Urothelium cell line (cell line): ENCODE data around the gene TTC17.

Experiments used
- DNase-seq: peaks from one replicate; pipeline ENCODE4 v3.0.0; 2011; ENCODE audit warnings: low spot score, mixed read lengths
- FAIRE-seq: peaks from 2 replicates; lab custom pipeline; 2011; peaks lifted over from hg19 to GRCh38; lab: Jason Lieb, UNC

The TTC17 gene

GRCh38 chr11:43521471-43521870 lies 162.8 kb downstream of the TTC17 start:
- FAIRE-seq (no peak), DNase-seq (no peak)

DNA sequence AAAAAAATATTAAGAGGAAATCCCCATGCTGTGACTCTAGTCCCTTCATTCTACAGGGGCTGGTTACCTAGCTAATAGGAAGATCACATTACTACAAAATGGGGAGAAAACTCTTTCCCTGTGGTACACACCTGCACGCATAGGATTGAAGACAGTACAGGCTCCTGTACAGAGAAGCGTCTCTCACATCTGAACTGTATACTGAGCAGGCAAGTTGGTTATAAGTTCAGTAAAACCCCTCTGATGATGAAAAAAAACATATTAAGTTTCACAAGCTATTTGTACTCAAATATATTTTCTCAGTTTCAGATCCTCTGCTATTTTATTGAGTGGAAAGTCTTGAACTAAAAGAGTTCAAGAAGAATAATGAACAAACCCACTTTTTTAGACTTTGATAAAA lies 164.9 kb downstream of the TTC17 start:
- DNase-seq (no peak), FAIRE-seq (no peak)

- FAIRE-seq (no peak), DNase-seq (no peak)
Observed at GRCh38 chr11:43532041-43532440, 173.3 kb downstream of the TTC17 start.

DNA sequence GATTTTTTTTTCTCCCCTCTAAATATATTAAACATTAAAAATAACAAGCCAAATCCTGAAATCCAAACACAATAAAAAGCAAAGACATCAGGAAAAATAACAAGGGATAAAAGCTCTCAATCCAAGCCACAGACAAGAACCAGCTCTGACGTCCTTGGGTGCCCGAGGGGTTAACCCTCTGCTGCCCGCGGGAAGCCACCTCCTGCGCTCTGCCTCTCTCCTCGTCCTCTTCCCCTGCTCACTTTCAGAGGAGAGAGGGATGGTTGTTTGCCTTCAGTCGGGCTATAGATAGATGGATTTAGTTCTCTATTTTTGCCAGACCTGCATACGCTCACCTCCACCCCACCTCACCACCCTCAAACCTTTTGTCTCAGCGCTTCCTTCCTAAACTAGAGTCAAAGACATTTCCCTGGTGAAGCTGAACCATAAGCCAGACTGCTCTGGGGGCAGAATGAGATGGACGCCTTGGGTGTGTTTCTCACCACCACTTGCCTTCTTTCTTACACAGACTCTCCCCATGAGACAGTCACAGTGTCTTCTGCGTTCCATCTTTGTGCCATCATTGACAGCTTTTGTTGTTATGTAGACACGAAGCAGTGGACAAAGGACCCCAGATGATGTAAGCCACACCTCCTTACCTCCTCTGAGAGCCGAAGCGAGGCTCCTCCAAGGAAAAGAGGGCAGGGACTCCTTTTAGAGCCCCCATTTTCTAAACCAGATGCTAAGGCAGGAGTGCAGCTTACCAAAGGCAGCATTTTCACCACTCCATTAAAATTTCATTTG lies 179.3 kb downstream of the TTC17 start:
- FAIRE-seq: no peak
- no peak for DNase-seq

DNA sequence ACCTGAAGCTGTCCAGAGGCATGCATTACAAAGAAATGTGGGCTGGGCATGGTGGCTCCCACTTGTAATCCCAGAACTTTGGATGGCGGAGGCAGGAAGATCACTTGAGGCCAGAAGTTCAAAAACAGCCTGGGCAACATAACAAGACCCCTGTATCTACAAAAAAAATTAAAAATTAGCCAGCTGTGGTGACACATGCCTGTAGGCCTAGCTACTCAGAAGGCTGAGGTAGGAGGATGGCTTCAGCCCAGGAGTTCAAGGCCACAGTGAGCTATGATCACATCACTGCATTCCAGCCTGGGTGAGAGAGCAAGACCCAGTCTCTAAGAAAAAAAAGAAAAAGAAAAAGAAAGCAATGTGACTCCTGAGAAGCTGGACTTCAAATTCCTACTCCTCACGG lies 183.3 kb downstream of the TTC17 start:
- DNase-seq: no peak
- FAIRE-seq: no peak

DNA sequence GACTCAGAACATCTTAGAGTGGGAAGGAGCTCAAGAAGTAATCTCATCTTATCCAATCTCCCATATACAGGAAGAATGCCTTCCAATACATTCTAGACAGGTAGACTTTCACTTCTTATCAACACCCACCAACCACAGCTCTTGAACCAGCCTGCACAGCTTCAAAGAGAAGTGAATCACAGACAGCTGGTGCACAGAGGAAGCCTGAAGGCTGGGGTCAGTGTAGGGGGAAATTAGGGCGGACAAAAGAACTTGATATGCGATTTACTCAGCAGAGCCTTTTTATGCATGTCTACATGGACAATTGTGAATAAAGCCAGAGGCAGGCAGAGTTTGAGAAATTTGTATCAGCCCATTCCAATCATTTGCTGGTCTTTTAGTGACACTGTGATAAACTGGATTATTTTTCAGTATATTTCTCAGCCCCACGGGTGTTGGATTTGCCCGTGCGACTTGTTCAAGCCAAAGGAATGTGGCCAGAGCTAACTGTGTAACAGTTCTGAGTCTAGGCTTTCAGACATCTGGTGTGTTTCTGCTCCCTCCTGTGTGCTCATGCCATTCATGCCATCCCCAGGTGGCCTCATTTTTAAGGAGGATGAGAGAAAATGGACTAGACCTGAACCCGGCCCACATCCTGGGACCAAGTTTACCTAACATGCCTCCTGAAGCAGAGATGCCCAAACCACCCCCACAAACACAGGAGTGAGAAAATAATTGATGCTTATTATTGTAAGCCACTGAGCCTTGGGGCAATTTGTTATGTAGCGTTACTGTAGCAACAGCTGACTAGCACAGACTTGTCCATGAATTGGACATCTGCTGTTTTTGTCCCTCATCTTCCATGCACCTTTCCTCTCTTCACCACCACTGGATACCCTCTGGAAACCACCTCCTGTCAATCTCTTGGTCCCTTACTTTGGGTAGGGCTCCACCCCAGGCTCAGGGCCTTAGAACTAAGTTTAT lies 184.3 kb downstream of the TTC17 start:
- no peak for DNase-seq

More for the DNA sequence above, 184.3 kb downstream of the TTC17 start:
- no peak for FAIRE-seq
